Stimulated activated CD4-positive, alpha-beta T cell treated with anti-CD3 and anti-CD28 coated beads, Interleukin-15, amount 100 ng/mL, for 48 hours (primary cell): ENCODE results near the gene KCNQ1.
"Not testable (repeated sequence)": the region's sequence is repeated elsewhere in the genome, so short reads cannot be mapped to it uniquely, and the experiment has no call there.

Source experiments
- DNase-seq, 2 donors: peaks; one replicate each; pipeline ENCODE4 v3.0.0-alpha.2; 2020; ENCODE audit warnings: low read depth in 2 of 2

Gene KCNQ1

GRCh38 chr11:2472428-2473186 lies 27.8 kb downstream of the KCNQ1 start:
- no peak for DNase-seq

GRCh38 chr11:2473361-2474058 lies 28.7 kb downstream of the KCNQ1 start:
- no peak for DNase-seq

- no peak for DNase-seq
Observed at GRCh38 chr11:2474059-2474901, 29.5 kb downstream of the KCNQ1 start.

GRCh38 chr11:2475136-2475918 lies 30.5 kb downstream of the KCNQ1 start:
- DNase-seq = no peak

- DNase-seq = no peak
Observed at GRCh38 chr11:2477254-2477653, 32.4 kb downstream of the KCNQ1 start.

GRCh38 chr11:2477936-2478335 lies 33.1 kb downstream of the KCNQ1 start:
- DNase-seq = no peak

GRCh38 chr11:2480067-2480873 lies 35.5 kb downstream of the KCNQ1 start:
- DNase-seq = not testable (repeated sequence)

GRCh38 chr11:2480874-2481220 lies 36.0 kb downstream of the KCNQ1 start:
- no peak for DNase-seq

- DNase-seq = no peak
Observed at GRCh38 chr11:2481253-2481652, 36.4 kb downstream of the KCNQ1 start.

GRCh38 chr11:2482204-2482603 lies 37.4 kb downstream of the KCNQ1 start:
- DNase-seq = no peak

GRCh38 chr11:2482745-2483144 lies 37.9 kb downstream of the KCNQ1 start:
- no peak for DNase-seq

GRCh38 chr11:2483426-2483825 lies 38.6 kb downstream of the KCNQ1 start:
- no peak for DNase-seq

- no peak for DNase-seq
Observed at GRCh38 chr11:2484576-2485125, 39.8 kb downstream of the KCNQ1 start.

- no peak for DNase-seq
Observed at GRCh38 chr11:2488004-2488403, 43.2 kb downstream of the KCNQ1 start.

- no peak for DNase-seq
Observed at GRCh38 chr11:2489083-2489482, 44.3 kb downstream of the KCNQ1 start.

- not testable (repeated sequence) for DNase-seq
Observed at GRCh38 chr11:2497951-2498350, 53.1 kb downstream of the KCNQ1 start.

- DNase-seq = no peak
Observed at GRCh38 chr11:2498750-2499149, 53.9 kb downstream of the KCNQ1 start.

- DNase-seq = no peak
Observed at GRCh38 chr11:2507212-2507901, 62.5 kb downstream of the KCNQ1 start.

GRCh38 chr11:2507945-2508749 lies 63.3 kb downstream of the KCNQ1 start:
- DNase-seq = no peak
